OCI-LY7 (cell line): ENCODE results near the gene GON7. TPM values are rescaled to one million over a fixed set of nuclear protein-coding genes. Genes with fewer than 3 reads are reported as not detected.
A peak's percentile ranks its signal among the peaks of the same experiment; 100 is the strongest.
"Not testable (repeated sequence)": the region's sequence is repeated elsewhere in the genome, so short reads cannot be mapped to it uniquely, and the experiment has no call there.

Source experiments
- BruUV-seq: library from RNA; stranded (reverse); fragments of 400-500 nt; replicated peaks from 2 replicates; lab custom pipeline; 2021; lab: Mats Ljungman, UMichigan
- CTCF ChIA-PET: fragments of 300-600 bp; sonication (Branson Sonifier 250); formaldehyde crosslinking; loops from one replicate; lab custom pipeline; 2022; ENCODE audit warnings: antibody characterized with exemption; ENCODE audit not compliant: unreplicated experiment; lab: Charles Lee
- POLR2A ChIA-PET: fragments of 300-600 bp; sonication (Branson Sonifier 250); formaldehyde crosslinking; loops from one replicate; lab custom pipeline; 2022; ENCODE audit warnings: antibody characterized with exemption; lab: Charles Lee
- DNase-seq: peaks from one replicate; pipeline ENCODE4 v3.0.0-alpha.2; 2015; ENCODE audit warnings: low spot score
- H2AFZ ChIP-seq: fragments of 200-600 bp; sonication (generic), shearing (Covaris generic); 2 replicates; pipeline ENCODE4 v1.6.1; 2014; ENCODE audit warnings: mild to moderate bottlenecking, antibody characterized with exemption, low read length, moderate library complexity
- H3K27ac ChIP-seq: fragments of 200-600 bp; sonication (generic); 2 replicates; pipeline ENCODE4 v1.5.1; 2014; ENCODE audit warnings: mixed run types, low read depth, mild to moderate bottlenecking, moderate library complexity, low read length, inconsistent platforms; ENCODE audit not compliant: poor library complexity, severe bottlenecking
- H3K36me3 ChIP-seq: fragments of 200-600 bp; sonication (generic); 2 replicates; pipeline ENCODE4 v1.6.1; 2014; ENCODE audit warnings: mild to moderate bottlenecking, antibody characterized with exemption, low read length, moderate library complexity, mixed read lengths; ENCODE audit not compliant: insufficient read depth
- H3K4me1 ChIP-seq: fragments of 200-600 bp; sonication (generic); 2 replicates; pipeline ENCODE4 v1.5.1; 2014; ENCODE audit warnings: mild to moderate bottlenecking, low read length; ENCODE audit not compliant: insufficient read depth, poor library complexity, severe bottlenecking
- H3K4me2 ChIP-seq: fragments of 200-600 bp; sonication (generic); 2 replicates; pipeline ENCODE4 v1.6.1; 2014; ENCODE audit warnings: mild to moderate bottlenecking, low read length
- H3K4me3 ChIP-seq: fragments of 200-600 bp; sonication (generic); 2 replicates; pipeline ENCODE4 v1.5.1; 2014; ENCODE audit warnings: mild to moderate bottlenecking, low read depth, low read length; ENCODE audit not compliant: poor library complexity, severe bottlenecking
- H3K79me2 ChIP-seq: fragments of 200-600 bp; sonication (generic); 2 replicates; pipeline ENCODE4 v1.6.1; 2016; ENCODE audit warnings: low read depth, mild to moderate bottlenecking, low read length, moderate library complexity, mixed read lengths; ENCODE audit not compliant: insufficient read depth
- H3K9me2 ChIP-seq: fragments of 200-600 bp; sonication (generic); 2 replicates; pipeline ENCODE4 v1.6.1; 2016; ENCODE audit warnings: mild to moderate bottlenecking, low read length, mixed read lengths; ENCODE audit not compliant: insufficient read depth
- H3K9me3 ChIP-seq: fragments of 200-600 bp; sonication (generic); 2 replicates; pipeline ENCODE4 v1.6.1; 2014; ENCODE audit warnings: mild to moderate bottlenecking, mixed run types, low read length, mixed read lengths
- H4K20me1 ChIP-seq: fragments of 200-600 bp; sonication (generic); 2 replicates; pipeline ENCODE4 v1.6.1; 2014; ENCODE audit warnings: mild to moderate bottlenecking, antibody characterized with exemption, low read length, moderate library complexity, mixed read lengths; ENCODE audit not compliant: insufficient read depth
- EZH2phosphoT487 ChIP-seq: fragments of 200-600 bp; sonication (generic); IDR thresholded peaks from 2 replicates; pipeline ENCODE4 v1.6.1; 2018; ENCODE audit warnings: low read depth, borderline replicate concordance, mild to moderate bottlenecking, mixed run types, antibody characterized with exemption, low read length, moderate library complexity, mixed read lengths
- intact Hi-C: fragments of 100-400 bp; cut with micrococcal nuclease; formaldehyde crosslinking; loops from one replicate; pipeline ENCODE4 v1.10.0; 2022; ENCODE audit not compliant: unreplicated experiment
- total RNA-seq, 2 experiments: library from RNA; depleted of rRNA in 1 of 2; stranded (reverse); fragments of >200 nt in 1 of 2; shearing (Covaris generic) in 1 of 2; gene quantifications; 2 replicates each; pipeline ENCODE4 v1.2.3, GENCODE V29; 2014 to 2022
- TF ChIP-seq, protein P1 (sequence below): fragments of 200-600 bp; sonication (generic); conservative IDR thresholded peaks from 2 replicates; pipeline ENCODE4 v1.5.1; 2014; ENCODE audit warnings: mild to moderate bottlenecking, antibody characterized with exemption, low read length, moderate library complexity, mixed read lengths

GON7 gene
- total RNA-seq, 2 experiments from 2014 or later = 27.9 to 54.8 TPM

DNA sequence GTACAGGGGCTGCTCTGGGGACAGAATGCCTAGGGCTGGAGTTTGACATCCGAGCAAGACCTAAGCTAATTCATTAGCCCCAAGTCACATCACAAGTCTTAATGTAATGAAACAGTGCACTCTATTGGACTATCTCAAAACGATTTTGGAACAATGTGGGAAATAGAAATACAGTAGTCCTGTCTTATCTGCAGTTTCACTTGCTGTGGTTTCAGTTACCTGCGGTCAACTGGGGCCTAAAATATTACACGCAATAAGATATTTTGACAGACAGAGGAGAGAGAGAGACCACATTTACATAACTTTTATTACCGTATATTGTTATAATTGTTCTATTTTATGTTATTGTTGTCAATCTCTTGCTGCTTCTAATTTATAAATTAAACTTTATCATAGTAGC, 43.3 kb downstream of the GON7 start:
- Histone ChIP-seq H3K36me3 (no peaks in the 10 kb centered on the region), H3K9me2 (no peaks in the 10 kb centered on the region), H3K27ac (no peak overlapping the region), H3K4me2 (no peak overlapping the region), H3K9me3 (no peaks in the 10 kb centered on the region), H4K20me1 (no peaks in the 10 kb centered on the region), H3K79me2 (no peaks in the 10 kb centered on the region), H2AFZ (no peak overlapping the region), H3K4me1 (no peaks in the 10 kb centered on the region), H3K4me3 (no peak overlapping the region)
- BruUV-seq = no TSS peak
- intact Hi-C loops = no loop called here
- ChIA-PET CTCF (no interaction called here), POLR2A (interaction anchor here (0.5 kb wide), 1 partner anchor 20 kb away, joined by 3 read pairs; no protein-coding TSS in a partner anchor)
- no peak for TF ChIP-seq EZH2phosphoT487
- TF ChIP-seq, protein P1, sequence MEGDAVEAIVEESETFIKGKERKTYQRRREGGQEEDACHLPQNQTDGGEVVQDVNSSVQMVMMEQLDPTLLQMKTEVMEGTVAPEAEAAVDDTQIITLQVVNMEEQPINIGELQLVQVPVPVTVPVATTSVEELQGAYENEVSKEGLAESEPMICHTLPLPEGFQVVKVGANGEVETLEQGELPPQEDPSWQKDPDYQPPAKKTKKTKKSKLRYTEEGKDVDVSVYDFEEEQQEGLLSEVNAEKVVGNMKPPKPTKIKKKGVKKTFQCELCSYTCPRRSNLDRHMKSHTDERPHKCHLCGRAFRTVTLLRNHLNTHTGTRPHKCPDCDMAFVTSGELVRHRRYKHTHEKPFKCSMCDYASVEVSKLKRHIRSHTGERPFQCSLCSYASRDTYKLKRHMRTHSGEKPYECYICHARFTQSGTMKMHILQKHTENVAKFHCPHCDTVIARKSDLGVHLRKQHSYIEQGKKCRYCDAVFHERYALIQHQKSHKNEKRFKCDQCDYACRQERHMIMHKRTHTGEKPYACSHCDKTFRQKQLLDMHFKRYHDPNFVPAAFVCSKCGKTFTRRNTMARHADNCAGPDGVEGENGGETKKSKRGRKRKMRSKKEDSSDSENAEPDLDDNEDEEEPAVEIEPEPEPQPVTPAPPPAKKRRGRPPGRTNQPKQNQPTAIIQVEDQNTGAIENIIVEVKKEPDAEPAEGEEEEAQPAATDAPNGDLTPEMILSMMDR = 0 out of 2 replicates have a peak, but pooled peaks have one; percentile 15
- no peak for DNase-seq

DNA sequence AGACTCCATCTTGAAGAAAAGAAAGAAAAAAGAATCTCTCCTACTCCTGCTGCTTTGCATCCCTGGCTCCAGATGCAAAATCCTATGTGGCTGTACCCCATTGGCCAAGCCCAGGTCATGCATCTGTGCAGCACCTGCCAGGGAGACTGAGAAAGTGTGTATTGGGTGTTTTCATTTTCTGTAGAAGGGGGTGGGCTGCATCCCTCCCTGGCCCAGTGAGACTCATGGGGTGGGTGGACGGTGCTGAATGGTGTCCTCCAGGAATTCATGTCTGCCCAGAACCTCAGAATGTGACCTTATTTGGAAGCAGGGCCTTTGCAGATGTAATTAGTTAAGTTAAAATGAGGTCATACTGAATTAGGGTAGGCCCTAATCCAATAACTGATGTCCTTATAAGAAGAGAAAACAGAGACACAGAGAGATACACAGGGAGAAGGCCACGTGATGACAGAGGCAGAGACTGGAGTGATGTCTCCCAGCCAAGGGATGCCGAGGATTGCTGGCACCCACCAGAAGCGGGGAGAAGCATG, 45.4 kb downstream of the GON7 start:
- H2AFZ ChIP-seq = no peak overlapping the region
- H4K20me1 ChIP-seq = no peaks in the 10 kb centered on the region
- H3K4me3 ChIP-seq = no peak overlapping the region
- H3K4me1 ChIP-seq = no peaks in the 10 kb centered on the region
- no peak overlapping the region for H3K4me2 ChIP-seq
- BruUV-seq = no TSS peak
- no peaks in the 10 kb centered on the region for H3K36me3 ChIP-seq
- H3K27ac ChIP-seq = no peak overlapping the region
- TF ChIP-seq, protein P1 = no peak
- no peak for TF ChIP-seq EZH2phosphoT487
- DNase-seq = no peak
- no peaks in the 10 kb centered on the region for H3K9me3 ChIP-seq
- POLR2A ChIA-PET = no interaction called here
- H3K79me2 ChIP-seq = no peaks in the 10 kb centered on the region
- H3K9me2 ChIP-seq = no peaks in the 10 kb centered on the region
- intact Hi-C loops = no loop called here
- CTCF ChIA-PET = interaction anchor here (1.0 kb wide), 1 partner anchor 48 kb away, joined by 4 read pairs; no protein-coding TSS in a partner anchor

DNA sequence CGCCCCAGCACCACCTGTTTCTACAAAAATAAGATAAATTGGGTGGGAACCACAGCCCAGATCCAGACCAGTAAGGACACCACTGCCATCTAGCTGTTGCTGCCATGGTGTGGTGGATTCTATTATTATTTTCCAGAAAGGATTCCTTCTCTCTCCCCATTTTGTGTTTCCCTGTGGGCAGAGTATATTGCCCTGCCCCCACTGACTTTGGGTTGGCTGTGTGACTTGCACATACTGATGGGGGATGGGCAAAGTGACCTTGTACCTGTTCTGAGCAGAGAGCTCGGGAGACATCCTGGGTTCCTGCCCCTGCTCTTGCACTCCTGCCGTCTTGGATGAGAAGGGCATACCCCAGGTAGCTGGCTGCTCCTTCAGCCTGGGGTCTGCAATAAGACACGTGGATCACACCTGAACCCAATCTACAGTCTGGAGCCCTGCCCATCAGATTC, 46.5 kb downstream of the GON7 start:
- H3K79me2 ChIP-seq = no peaks in the 10 kb centered on the region
- CTCF ChIA-PET = interaction anchor here (1.0 kb wide), 1 partner anchor 47 kb away, joined by 4 read pairs; no protein-coding TSS in a partner anchor
- no peaks in the 10 kb centered on the region for H3K4me1 ChIP-seq
- peak; percentile 36 for DNase-seq
- H3K4me3 ChIP-seq = no peak overlapping the region
- no peaks in the 10 kb centered on the region for H3K36me3 ChIP-seq
- H4K20me1 ChIP-seq = no peaks in the 10 kb centered on the region
- TF ChIP-seq EZH2phosphoT487 = no peak
- TF ChIP-seq, protein P1 = peak; percentile 66
- no peak overlapping the region for H2AFZ ChIP-seq
- no peak overlapping the region for H3K27ac ChIP-seq
- POLR2A ChIA-PET = interaction anchor here (0.6 kb wide), 3 partner anchors 45 to 335 kb away, joined by 3 to 5 read pairs (median 3); no protein-coding TSS in a partner anchor
- no peaks in the 10 kb centered on the region for H3K9me3 ChIP-seq
- no peak overlapping the region for H3K4me2 ChIP-seq
- BruUV-seq = no TSS peak
- intact Hi-C loops = no loop called here
- no peaks in the 10 kb centered on the region for H3K9me2 ChIP-seq

DNA sequence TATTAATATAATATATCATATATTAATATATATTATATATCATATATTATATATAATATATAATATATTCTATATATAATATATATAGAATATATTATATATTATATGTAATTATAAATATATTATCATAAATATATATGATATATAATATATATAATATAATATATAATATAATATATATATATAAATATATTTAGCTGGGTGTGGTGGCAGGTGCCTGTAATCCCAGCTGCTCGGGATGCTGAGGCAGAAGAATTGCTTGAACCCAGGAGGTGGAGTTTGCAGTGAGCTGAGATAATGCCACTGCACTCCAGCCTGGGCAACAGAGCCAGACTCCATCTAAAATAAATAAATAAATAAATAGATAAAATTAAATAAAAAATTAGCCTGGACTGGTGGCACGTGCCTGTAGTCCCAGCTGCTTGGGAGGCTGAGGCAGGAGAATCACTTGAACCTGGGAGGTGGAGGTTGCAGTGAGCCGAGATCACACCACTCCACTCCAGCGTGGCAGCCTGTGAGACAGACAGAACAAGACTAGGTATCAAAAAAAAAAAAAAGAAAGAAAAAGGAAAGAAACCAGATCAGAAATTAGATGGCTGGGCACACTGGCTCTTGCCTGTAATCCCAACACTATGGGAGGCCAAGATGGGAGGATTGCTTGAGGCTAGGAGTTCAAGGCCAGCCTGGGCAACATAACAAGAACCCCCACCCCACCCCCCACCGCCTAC, 47.1 kb downstream of the GON7 start:
- DNase-seq, H3K36me3 ChIP-seq, BruUV-seq, intact Hi-C loops, H3K9me2 ChIP-seq, H3K27ac ChIP-seq, CTCF ChIA-PET, H3K79me2 ChIP-seq, H3K9me3 ChIP-seq, H3K4me2 ChIP-seq, H3K4me1 ChIP-seq, H3K4me3 ChIP-seq, H4K20me1 ChIP-seq, H2AFZ ChIP-seq: not testable (repeated sequence)
- POLR2A ChIA-PET = interaction anchor here (0.6 kb wide), 2 partner anchors 45 to 79 kb away, joined by 3 to 5 read pairs; no protein-coding TSS in a partner anchor
